HG03196 (cell line): ENCODE measurements around the gene LIG4.

ENCODE experiments used
- ATAC-seq: cut with Tn5 transposase; IDR thresholded peaks from one replicate; pipeline ENCODE4 v1.9.1; 2021; ENCODE audit not compliant: unreplicated experiment

LIG4 gene

DNA sequence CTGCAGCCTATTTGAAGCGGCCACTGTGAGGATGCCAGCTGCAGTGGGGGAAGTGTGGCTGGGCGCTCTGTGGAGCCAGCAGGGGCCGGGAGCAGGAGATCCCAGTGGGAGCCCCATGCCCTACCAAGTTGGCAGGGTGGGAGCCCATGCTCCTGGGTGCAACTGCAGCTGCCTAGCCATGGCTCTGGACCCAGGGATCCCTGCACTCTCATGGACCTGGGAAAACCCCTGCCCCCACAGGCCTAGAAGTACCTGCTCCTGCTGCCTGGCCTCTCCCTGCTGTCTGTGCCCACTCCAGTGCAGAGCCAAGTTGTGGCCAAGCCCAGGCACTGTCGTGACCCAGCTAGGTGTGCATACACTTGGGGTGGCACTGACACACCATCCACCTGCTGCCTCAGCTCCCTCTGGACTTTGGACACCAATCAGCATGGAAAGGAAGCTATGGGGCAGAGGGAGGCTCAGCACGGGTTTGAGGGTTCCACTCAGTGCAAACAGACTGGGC, 20.9 kb downstream of the LIG4 start:
- ATAC-seq: no peak

DNA sequence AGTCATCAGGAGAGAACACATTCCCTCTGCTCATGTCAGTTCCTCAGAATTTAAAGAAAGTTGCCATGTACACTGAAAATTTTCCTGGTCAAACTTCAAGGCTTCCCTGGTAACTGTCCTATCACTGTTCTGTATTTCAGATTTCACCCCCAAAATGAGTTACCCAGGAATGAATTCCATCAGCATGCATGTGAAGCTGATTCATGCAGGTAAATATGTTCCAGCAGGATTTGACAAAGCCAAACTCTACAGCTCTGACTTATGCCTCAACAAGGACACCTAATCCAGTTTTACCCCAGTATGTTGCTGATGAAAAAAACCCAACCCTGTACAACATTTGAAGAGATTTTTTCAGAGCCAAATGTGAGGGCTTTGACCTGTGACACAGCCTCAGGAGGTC, 21.5 kb downstream of the LIG4 start:
- ATAC-seq: no peak

DNA sequence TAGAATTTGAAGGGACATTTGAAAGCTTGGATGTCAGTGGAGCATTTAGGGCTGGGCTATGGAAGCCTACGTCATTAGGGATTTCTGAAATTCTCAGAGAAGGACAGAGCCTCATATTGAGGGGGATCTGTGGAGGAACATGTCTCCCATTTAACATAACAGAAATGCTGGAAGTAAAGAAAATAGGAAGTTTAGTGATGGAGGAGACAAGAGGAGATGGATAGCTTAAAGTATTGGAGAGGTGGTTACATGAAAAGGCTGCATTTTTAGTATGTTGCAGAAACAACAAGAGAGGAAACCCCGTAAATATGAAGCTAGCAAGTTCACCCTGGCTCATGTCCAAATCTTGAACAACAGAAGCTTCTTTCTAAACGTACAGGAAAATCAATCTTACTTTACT, 24.4 kb downstream of the LIG4 start:
- ATAC-seq: no peak

DNA sequence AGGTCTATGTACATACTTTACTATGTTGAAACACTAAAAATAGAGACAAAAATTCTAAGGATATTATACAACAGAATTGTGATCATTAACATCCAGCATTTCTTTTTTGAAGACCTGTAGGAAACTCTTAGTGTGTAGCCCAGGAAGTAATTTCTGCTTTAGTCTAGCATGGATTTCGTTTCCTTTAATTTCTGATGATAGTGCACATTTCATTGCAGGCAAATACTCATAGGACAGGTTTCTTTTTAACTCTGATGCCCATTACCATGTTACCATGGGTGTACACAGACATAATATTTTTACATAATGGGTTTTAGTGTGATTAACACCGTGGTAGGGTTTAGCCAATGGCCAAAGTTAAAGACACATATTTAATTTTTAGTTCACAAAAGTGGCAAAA, 27.1 kb downstream of the LIG4 start:
- no peak for ATAC-seq

DNA sequence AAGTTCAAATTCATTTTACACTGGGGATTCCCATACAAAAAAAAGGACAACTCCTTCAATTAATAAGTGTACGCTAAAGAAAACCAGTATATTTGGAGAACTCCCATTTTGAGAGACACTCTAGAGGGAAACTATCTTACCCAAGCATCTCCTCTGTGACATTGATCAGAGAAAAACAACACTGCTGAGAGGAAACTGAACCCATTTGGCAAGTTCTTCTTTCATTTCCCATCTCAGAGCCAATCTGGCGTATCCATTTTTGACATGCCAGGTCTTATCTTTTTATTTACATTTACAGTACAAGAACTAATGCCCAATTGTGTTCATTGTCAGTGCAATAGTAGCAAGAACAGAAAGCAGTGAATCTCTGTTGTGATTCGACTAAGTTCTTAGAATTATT, 30.1 kb downstream of the LIG4 start:
- ATAC-seq: no peak

DNA sequence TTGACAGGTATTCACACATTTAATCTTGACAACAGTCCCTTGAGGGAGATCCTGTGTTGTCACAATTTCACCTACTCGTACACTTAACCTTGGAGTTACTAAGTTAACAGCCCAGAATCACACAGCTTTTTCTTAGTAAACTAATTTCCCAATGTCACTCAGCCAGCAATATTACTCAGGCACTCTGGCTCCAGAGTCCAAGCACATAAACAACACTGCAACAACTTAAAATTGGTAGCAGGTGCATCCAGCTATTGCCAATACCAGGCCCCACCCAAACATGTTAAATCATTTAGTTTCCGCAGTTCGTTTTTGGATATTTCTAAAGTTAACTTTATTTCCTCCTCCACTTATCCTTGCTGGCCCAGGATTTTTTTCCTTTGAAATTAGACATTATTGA, 32.7 kb downstream of the LIG4 start:
- ATAC-seq: no peak

DNA sequence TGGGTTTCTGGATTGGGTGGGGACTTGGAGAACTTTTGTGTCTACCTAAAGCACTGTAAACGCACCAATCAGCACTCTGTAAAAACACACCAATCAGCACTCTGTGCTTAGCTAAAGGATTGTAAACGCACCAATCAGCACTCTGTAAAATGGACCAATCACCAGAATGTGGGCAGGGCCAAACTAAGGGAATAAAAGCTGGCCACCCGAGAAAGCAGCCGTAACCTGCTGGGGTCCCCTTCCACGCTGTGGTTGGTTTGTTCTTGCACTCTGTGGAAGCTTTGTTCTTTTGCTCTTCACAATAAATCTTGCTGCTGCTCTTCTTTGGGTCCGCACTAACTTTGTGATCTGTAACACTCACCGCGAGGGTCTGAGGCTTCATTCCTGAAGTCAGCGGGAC, 37.3 kb downstream of the LIG4 start:
- no peak for ATAC-seq

DNA sequence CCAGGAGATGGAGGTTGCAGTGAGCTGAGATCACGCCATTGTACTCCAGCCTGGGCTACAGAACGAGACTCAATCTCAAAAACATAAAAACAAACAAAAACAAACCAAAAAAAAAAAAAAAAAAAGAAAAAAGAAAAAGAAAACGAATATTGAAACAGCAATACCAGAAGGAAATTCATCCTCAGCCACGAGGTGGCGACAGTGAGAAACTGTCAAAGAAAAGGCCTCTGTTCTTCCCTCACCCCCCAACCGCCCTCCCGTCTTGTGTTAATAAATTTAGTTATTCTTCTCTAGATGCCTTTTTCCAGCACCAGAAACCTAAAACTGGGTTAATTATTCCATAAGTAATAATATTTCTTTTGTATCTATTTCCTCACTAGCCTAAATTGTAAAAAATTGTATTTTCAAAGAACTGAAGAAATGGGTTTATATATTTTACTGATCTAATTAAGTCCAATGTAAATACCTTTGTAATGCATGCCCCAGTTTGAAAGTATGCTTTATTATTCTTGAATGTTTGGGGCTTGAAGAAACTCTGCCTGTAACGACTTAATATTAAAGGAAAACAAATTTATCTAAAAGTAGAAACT, 38.6 kb downstream of the LIG4 start:
- ATAC-seq: no peak

DNA sequence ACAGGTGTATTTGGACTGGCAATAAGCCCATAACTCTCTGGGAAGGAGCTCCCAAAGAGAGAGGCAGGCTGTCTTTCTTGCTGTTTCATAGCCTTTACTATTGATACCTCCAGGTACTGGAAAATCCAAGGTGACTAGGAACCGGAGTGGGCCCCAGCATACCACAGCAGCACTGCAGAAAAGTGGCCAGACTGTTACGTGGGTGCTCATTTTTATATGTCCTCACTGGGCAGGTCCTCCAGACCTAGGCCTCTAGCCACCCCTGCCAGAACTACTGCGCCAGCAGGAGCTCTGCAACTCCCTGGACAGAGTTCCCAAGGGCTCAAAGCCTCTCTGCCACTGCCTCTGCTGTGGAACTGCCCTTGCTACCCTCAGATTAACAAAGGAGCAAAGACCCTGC, 46.4 kb downstream of the LIG4 start:
- no peak for ATAC-seq

DNA sequence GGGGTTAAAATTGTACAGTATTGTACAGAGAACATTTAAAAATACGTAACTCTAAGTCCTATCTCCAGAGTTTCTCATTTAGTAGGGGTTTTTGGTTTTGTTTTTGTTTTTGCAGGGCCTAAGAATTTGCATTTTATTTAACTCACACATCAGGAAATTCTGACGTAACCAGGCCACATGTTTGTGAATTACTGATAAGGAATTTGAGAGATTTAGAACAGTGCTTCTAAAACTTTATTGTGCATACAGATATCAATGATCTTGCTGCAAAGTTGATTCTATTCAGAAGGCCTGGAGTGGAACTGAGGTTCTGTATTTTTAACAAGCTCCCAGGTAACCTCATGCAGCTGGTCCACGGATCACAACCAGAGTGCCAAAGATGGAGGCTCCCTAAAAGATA, 49.3 kb downstream of the LIG4 start:
- no peak for ATAC-seq

DNA sequence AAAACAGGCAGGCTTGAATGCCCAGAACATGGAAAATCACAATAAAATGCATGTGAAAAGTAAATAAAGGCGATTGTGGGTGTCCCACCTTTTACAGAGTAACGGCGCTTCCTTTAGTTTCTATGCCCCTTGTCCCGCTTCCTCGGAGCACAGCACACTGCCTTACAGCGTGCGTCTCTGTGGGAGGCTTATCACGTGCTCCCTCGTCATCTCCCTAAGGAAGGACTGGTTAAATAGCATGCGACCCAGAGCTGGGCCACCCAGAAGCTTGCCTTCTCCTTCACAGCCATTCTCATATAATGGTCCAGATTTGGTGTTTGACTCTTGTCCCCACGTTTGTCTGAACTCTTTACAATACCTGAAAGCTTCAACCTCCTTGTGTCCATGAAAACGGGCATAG, 56.6 kb downstream of the LIG4 start:
- ATAC-seq: no peak
